ENCODE results near the gene KRTAP10-3.

DNA sequence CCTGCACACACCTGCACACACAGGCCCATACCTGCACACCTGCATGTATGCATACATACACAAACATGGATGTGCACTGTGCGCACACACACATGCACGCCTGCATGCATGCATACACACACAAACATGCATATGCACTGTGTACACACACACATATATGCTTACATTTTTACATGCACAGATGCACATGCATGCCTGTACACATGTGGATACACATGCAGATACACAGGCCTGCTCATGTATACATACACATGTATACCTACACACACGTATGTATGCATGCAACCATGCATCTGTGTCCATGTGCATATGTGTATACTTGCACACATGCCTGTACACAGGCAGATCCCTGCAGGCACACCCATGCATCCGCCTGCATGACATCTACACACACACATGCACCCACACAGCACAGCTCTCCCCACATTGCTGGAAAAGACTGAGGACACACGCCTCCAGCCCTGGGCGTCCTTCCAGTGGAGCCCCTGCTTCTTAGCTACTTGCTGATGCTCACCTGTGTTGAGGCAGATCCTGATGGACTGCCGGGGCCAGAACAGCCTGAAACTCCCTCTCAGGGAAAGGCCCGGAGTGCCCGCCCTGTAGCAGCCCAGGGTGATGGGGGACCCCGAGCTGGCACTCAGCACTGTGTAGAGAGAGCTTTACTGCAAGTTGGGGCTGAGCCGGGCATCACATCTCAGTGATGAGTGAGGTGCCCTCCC, 47.2 kb downstream of the KRTAP10-3 start:
- TF ChIP-seq, protein P1, sequence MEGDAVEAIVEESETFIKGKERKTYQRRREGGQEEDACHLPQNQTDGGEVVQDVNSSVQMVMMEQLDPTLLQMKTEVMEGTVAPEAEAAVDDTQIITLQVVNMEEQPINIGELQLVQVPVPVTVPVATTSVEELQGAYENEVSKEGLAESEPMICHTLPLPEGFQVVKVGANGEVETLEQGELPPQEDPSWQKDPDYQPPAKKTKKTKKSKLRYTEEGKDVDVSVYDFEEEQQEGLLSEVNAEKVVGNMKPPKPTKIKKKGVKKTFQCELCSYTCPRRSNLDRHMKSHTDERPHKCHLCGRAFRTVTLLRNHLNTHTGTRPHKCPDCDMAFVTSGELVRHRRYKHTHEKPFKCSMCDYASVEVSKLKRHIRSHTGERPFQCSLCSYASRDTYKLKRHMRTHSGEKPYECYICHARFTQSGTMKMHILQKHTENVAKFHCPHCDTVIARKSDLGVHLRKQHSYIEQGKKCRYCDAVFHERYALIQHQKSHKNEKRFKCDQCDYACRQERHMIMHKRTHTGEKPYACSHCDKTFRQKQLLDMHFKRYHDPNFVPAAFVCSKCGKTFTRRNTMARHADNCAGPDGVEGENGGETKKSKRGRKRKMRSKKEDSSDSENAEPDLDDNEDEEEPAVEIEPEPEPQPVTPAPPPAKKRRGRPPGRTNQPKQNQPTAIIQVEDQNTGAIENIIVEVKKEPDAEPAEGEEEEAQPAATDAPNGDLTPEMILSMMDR (IDR thresholded peaks at IDR 0.05; ENCODE audit: insufficient read depth, low read length, poor library complexity, severe bottlenecking), result no peak
- TF ChIP-seq EZH2phosphoT487 (conservative IDR thresholded peaks at IDR 0.05; ENCODE audit: low read length), result no peak
